ENCODE measurements around the gene OSBPL9.
A peak's percentile ranks its signal among the peaks of the same experiment; 100 is the strongest.
"Not testable (repeated sequence)": the region's sequence is repeated elsewhere in the genome, so short reads cannot be mapped to it uniquely, and the experiment has no call there.

The OSBPL9 gene

GRCh38 chr1:51717842-51718241, 101.0 kb downstream of the OSBPL9 start:
- no peak overlapping the region for H3K27ac Mint-ChIP-seq
- ATAC-seq = no peak
- no peaks in the 10 kb centered on the region for H3K9me3 Mint-ChIP-seq
- no peak overlapping the region for H3K4me3 Mint-ChIP-seq
- peaks cover 13% of the 10 kb centered on the region for H3K36me3 Mint-ChIP-seq
- peaks cover 33% of the 10 kb centered on the region for H3K4me1 Mint-ChIP-seq
- H3K27me3 Mint-ChIP-seq = no peaks in the 10 kb centered on the region

GRCh38 chr1:51719146-51719545, 102.3 kb downstream of the OSBPL9 start:
- Mint-ChIP-seq H3K36me3 (peaks cover 13% of the 10 kb centered on the region), H3K27ac (no peak overlapping the region)

GRCh38 chr1:51724797-51725196, 107.9 kb downstream of the OSBPL9 start:
- no peaks in the 10 kb centered on the region for H3K36me3 Mint-ChIP-seq
- no peaks in the 10 kb centered on the region for H3K9me3 Mint-ChIP-seq
- no peak for ATAC-seq
- peaks cover 21% of the 10 kb centered on the region for H3K4me1 Mint-ChIP-seq
- no peak overlapping the region for H3K4me3 Mint-ChIP-seq
- no peaks in the 10 kb centered on the region for H3K27me3 Mint-ChIP-seq
- no peak overlapping the region for H3K27ac Mint-ChIP-seq

More at GRCh38 chr1:51719146-51719545, 102.3 kb downstream of the OSBPL9 start:
- ATAC-seq = no peak
- peaks cover 33% of the 10 kb centered on the region for H3K4me1 Mint-ChIP-seq
- H3K9me3 Mint-ChIP-seq = no peaks in the 10 kb centered on the region
- H3K4me3 Mint-ChIP-seq = no peak overlapping the region
- H3K27me3 Mint-ChIP-seq = no peaks in the 10 kb centered on the region

- no peak overlapping the region for H3K4me3 Mint-ChIP-seq
- H3K4me1 Mint-ChIP-seq = peaks cover 32% of the 10 kb centered on the region
- H3K36me3 Mint-ChIP-seq = no peaks in the 10 kb centered on the region
- H3K9me3 Mint-ChIP-seq = no peaks in the 10 kb centered on the region
- no peaks in the 10 kb centered on the region for H3K27me3 Mint-ChIP-seq
- no peak overlapping the region for H3K27ac Mint-ChIP-seq
- no peak for ATAC-seq
Measured at GRCh38 chr1:51726051-51726450, 109.2 kb downstream of the OSBPL9 start.

GRCh38 chr1:51726544-51727225, 109.8 kb downstream of the OSBPL9 start:
- Mint-ChIP-seq H3K9me3 (no peaks in the 10 kb centered on the region), H3K4me1 (peaks cover 38% of the 10 kb centered on the region), H3K36me3 (no peaks in the 10 kb centered on the region), H3K27ac (no peak overlapping the region), H3K27me3 (no peaks in the 10 kb centered on the region), H3K4me3 (no peak overlapping the region)
- ATAC-seq = no peak

- Mint-ChIP-seq H3K27ac (no peak overlapping the region), H3K4me1 (peaks cover 41% of the 10 kb centered on the region), H3K9me3 (no peaks in the 10 kb centered on the region), H3K36me3 (no peaks in the 10 kb centered on the region), H3K4me3 (no peak overlapping the region), H3K27me3 (no peaks in the 10 kb centered on the region)
- ATAC-seq = no peak
Measured at GRCh38 chr1:51727366-51727765, 110.5 kb downstream of the OSBPL9 start.

- H3K27ac Mint-ChIP-seq = peak overlapping the region; percentile 80
- H3K9me3 Mint-ChIP-seq = no peaks in the 10 kb centered on the region
- peaks cover 54% of the 10 kb centered on the region for H3K4me1 Mint-ChIP-seq
- no peak for ATAC-seq
- H3K36me3 Mint-ChIP-seq = no peaks in the 10 kb centered on the region
- H3K4me3 Mint-ChIP-seq = peak overlapping the region; percentile 81
- no peaks in the 10 kb centered on the region for H3K27me3 Mint-ChIP-seq
Measured at GRCh38 chr1:51728611-51729155, 111.8 kb downstream of the OSBPL9 start.

- peak; percentile 99 for ATAC-seq
- Mint-ChIP-seq H3K36me3 (no peaks in the 10 kb centered on the region), H3K4me1 (peaks cover 54% of the 10 kb centered on the region), H3K9me3 (no peaks in the 10 kb centered on the region), H3K4me3 (peak overlapping the region; percentile 81), H3K27me3 (no peaks in the 10 kb centered on the region), H3K27ac (peak overlapping the region; percentile 80)
Measured at GRCh38 chr1:51729156-51729823, 112.4 kb downstream of the OSBPL9 start.

GRCh38 chr1:51729824-51730301, 113.0 kb downstream of the OSBPL9 start:
- no peaks in the 10 kb centered on the region for H3K9me3 Mint-ChIP-seq
- no peaks in the 10 kb centered on the region for H3K36me3 Mint-ChIP-seq
- ATAC-seq = peak; percentile 61
- no peaks in the 10 kb centered on the region for H3K27me3 Mint-ChIP-seq
- peaks cover 56% of the 10 kb centered on the region for H3K4me1 Mint-ChIP-seq
- H3K27ac Mint-ChIP-seq = peak overlapping the region; percentile 80
- peak overlapping the region; percentile 81 for H3K4me3 Mint-ChIP-seq

GRCh38 chr1:51731998-51732397, 115.1 kb downstream of the OSBPL9 start:
- Mint-ChIP-seq H3K27me3 (no peaks in the 10 kb centered on the region), H3K4me3 (no peak overlapping the region), H3K9me3 (no peaks in the 10 kb centered on the region), H3K4me1 (peaks cover 69% of the 10 kb centered on the region), H3K27ac (no peak overlapping the region), H3K36me3 (no peaks in the 10 kb centered on the region)
- ATAC-seq = no peak

GRCh38 chr1:51732701-51733425, 116.0 kb downstream of the OSBPL9 start:
- H3K36me3 Mint-ChIP-seq = no peaks in the 10 kb centered on the region
- no peak overlapping the region for H3K27ac Mint-ChIP-seq
- peak overlapping the region; percentile 14 for H3K4me3 Mint-ChIP-seq
- no peaks in the 10 kb centered on the region for H3K27me3 Mint-ChIP-seq
- H3K9me3 Mint-ChIP-seq = no peaks in the 10 kb centered on the region
- ATAC-seq = no peak
- H3K4me1 Mint-ChIP-seq = peaks cover 69% of the 10 kb centered on the region

- not testable (repeated sequence) for H3K27ac Mint-ChIP-seq, H3K27me3 Mint-ChIP-seq, H3K9me3 Mint-ChIP-seq
Measured at GRCh38 chr1:51733426-51733774, 116.5 kb downstream of the OSBPL9 start.

GRCh38 chr1:51733793-51734522, 117.1 kb downstream of the OSBPL9 start:
- Mint-ChIP-seq H3K27me3 (no peaks in the 10 kb centered on the region), H3K4me3 (no peak overlapping the region), H3K4me1 (peaks cover 70% of the 10 kb centered on the region), H3K27ac (no peak overlapping the region), H3K9me3 (no peaks in the 10 kb centered on the region), H3K36me3 (no peaks in the 10 kb centered on the region)
- ATAC-seq = no peak

More at GRCh38 chr1:51733426-51733774, 116.5 kb downstream of the OSBPL9 start:
- ATAC-seq, H3K4me3 Mint-ChIP-seq, H3K36me3 Mint-ChIP-seq: not testable (repeated sequence)
- H3K4me1 Mint-ChIP-seq = peaks cover 69% of the 10 kb centered on the region

- peaks cover 75% of the 10 kb centered on the region for H3K4me1 Mint-ChIP-seq
- no peaks in the 10 kb centered on the region for H3K27me3 Mint-ChIP-seq
- no peak overlapping the region for H3K27ac Mint-ChIP-seq
- no peak overlapping the region for H3K4me3 Mint-ChIP-seq
- H3K9me3 Mint-ChIP-seq = no peaks in the 10 kb centered on the region
- H3K36me3 Mint-ChIP-seq = no peaks in the 10 kb centered on the region
- no peak for ATAC-seq
Measured at GRCh38 chr1:51734896-51735745, 118.2 kb downstream of the OSBPL9 start.
